ENCODE measurements around the gene LRRC9. TPM values are rescaled to one million over a fixed set of nuclear protein-coding genes. Genes with fewer than 3 reads are reported as not detected.

Gene LRRC9
- total RNA-seq, 1 donor from 2014 or later = 0.08 TPM

Other genes with a start within 250 kb of the LRRC9 start
- gene RTN1, start 49.4 kb upstream of the LRRC9 start, total RNA-seq = 5.2 TPM
- gene PCNX4, start 171.8 kb downstream of the LRRC9 start, total RNA-seq = 47.4 TPM
- 59.6 TPM for gene DHRS7, start 245.3 kb downstream of the LRRC9 start, total RNA-seq

Data from ureter (tissue), 1 donor.